WTC11 (cell line): Measurements from ENCODE around the gene TARBP1. TPM values are rescaled to one million over a fixed set of nuclear protein-coding genes. Genes with fewer than 3 reads are reported as not detected.

Experiments
- ATAC-seq: fragments of 200-7000 bp; cut with Tn5 transposase; 2 replicates; pipeline ENCODE4 v1.10.0; 2021; ENCODE audit warnings: mild to moderate bottlenecking, moderate library complexity
- CTCF ChIA-PET: fragments of 300-600 bp; sonication (Branson Sonifier 250); formaldehyde crosslinking; loops from one replicate; lab custom pipeline; 2021; ENCODE audit warnings: antibody characterized with exemption; lab: Charles Lee
- POLR2A ChIA-PET: fragments of 350-600 bp; sonication (Branson Sonifier 250); formaldehyde crosslinking; loops from one replicate; lab custom pipeline; 2021; ENCODE audit warnings: antibody characterized with exemption; lab: Charles Lee
- DNase-seq: peaks from one replicate; pipeline ENCODE4 v3.0.0; 2021; ENCODE audit warnings: low spot score
- H3K27ac Mint-ChIP-seq: 2 replicates; pipeline ENCODE4 v1.8.0; 2021; ENCODE audit warnings: mixed read lengths
- H3K27me3 Mint-ChIP-seq: 2 replicates; pipeline ENCODE4 v1.8.0; 2021; ENCODE audit warnings: low read depth, mild to moderate bottlenecking, moderate library complexity, mixed read lengths
- H3K36me3 Mint-ChIP-seq: 2 replicates; pipeline ENCODE4 v1.8.0; 2021; ENCODE audit warnings: mixed read lengths
- H3K4me1 Mint-ChIP-seq: 2 replicates; pipeline ENCODE4 v1.8.0; 2022; ENCODE audit warnings: mixed read lengths
- H3K4me3 Mint-ChIP-seq: 2 replicates; pipeline ENCODE4 v1.8.0; 2021; ENCODE audit warnings: mild to moderate bottlenecking, moderate library complexity, mixed read lengths
- H3K9me3 Mint-ChIP-seq: 2 replicates; pipeline ENCODE4 v1.8.0; 2021; ENCODE audit warnings: mixed read lengths
- CDX4 ChIP-seq: fragments of 250-450 bp; sonication (Bioruptor Pico); IDR thresholded peaks from 2 replicates; pipeline ENCODE4 v1.9.0; 2021; ENCODE audit warnings: moderate library complexity, mild to moderate bottlenecking, inconsistent platforms, borderline replicate concordance
- CTCF ChIP-seq: fragments of 200-600 bp; IDR thresholded peaks from 2 replicates; pipeline ENCODE4 v1.8.0; 2022; ENCODE audit warnings: antibody characterized with exemption
- E2F5 ChIP-seq: sonication (generic); formaldehyde crosslinking; IDR thresholded peaks from 2 replicates; pipeline ENCODE4 v1.8.1; 2022; ENCODE audit warnings: mild to moderate bottlenecking, moderate library complexity, missing genetic modification reagents
- KAT7 ChIP-seq: sonication (generic); formaldehyde crosslinking; IDR thresholded peaks from 2 replicates; pipeline ENCODE4 v1.8.1; 2023; ENCODE audit warnings: missing genetic modification reagents, mild to moderate bottlenecking, borderline replicate concordance
- NR1H2 ChIP-seq: sonication (generic); formaldehyde crosslinking; IDR thresholded peaks from 2 replicates; pipeline ENCODE4 v1.9.0; 2021; ENCODE audit warnings: mild to moderate bottlenecking, moderate library complexity, missing genetic modification reagents
- PREB ChIP-seq: sonication (generic); formaldehyde crosslinking; IDR thresholded peaks from 2 replicates; pipeline ENCODE4 v1.8.1; 2022; ENCODE audit warnings: mild to moderate bottlenecking, missing genetic modification reagents, moderate library complexity, borderline replicate concordance
- RELA ChIP-seq: sonication (generic); formaldehyde crosslinking; IDR thresholded peaks from 2 replicates; pipeline ENCODE4 v1.8.1; 2022; ENCODE audit warnings: missing genetic modification reagents, mild to moderate bottlenecking, borderline replicate concordance
- SP1 ChIP-seq: sonication (generic); formaldehyde crosslinking; conservative IDR thresholded peaks from 2 replicates; pipeline ENCODE4 v1.8.1; 2022; ENCODE audit warnings: missing genetic modification reagents
- TEAD1 ChIP-seq: sonication (generic); formaldehyde crosslinking; IDR thresholded peaks from 2 replicates; pipeline ENCODE4 v1.8.0; 2022; ENCODE audit warnings: mild to moderate bottlenecking, missing genetic modification reagents
- total RNA-seq: library from RNA; stranded (reverse); gene quantifications from 3 replicates; pipeline ENCODE4 v1.2.3, GENCODE V29; 2021
- TF ChIP-seq, protein P1 (sequence below): sonication (generic); formaldehyde crosslinking; IDR thresholded peaks from 2 replicates; pipeline ENCODE4 v1.8.0; 2022; ENCODE audit warnings: mild to moderate bottlenecking, missing genetic modification reagents
- TF ChIP-seq, protein P2 (sequence below): sonication (generic); formaldehyde crosslinking; IDR thresholded peaks from 2 replicates; pipeline ENCODE4 v1.8.0; 2022; ENCODE audit warnings: missing genetic modification reagents
- TF ChIP-seq, protein P3 (sequence below): sonication (generic); formaldehyde crosslinking; IDR thresholded peaks from 2 replicates; pipeline ENCODE4 v1.8.0; 2023; ENCODE audit warnings: missing genetic modification reagents, mild to moderate bottlenecking, borderline replicate concordance

TARBP1 gene
- total RNA-seq, 1 experiment from 2014 or later: 24.0 TPM

- CTCF ChIA-PET: no interaction called here
- TF ChIP-seq PREB (CRISPR knock-in tag) (no peak), RELA (CRISPR knock-in tag) (no peak), KAT7 (CRISPR knock-in tag) (no peak), CDX4 (CRISPR knock-in tag) (no peak), CTCF (no peak), NR1H2 (CRISPR knock-in tag) (no peak), E2F5 (CRISPR knock-in tag) (no peak), TEAD1 (CRISPR knock-in tag) (no peak), SP1 (CRISPR knock-in tag) (no peak)
- TF ChIP-seq, protein P1, sequence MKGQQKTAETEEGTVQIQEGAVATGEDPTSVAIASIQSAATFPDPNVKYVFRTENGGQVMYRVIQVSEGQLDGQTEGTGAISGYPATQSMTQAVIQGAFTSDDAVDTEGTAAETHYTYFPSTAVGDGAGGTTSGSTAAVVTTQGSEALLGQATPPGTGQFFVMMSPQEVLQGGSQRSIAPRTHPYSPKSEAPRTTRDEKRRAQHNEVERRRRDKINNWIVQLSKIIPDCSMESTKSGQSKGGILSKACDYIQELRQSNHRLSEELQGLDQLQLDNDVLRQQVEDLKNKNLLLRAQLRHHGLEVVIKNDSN (CRISPR knock-in tag): no peak
- TF ChIP-seq, protein P2, sequence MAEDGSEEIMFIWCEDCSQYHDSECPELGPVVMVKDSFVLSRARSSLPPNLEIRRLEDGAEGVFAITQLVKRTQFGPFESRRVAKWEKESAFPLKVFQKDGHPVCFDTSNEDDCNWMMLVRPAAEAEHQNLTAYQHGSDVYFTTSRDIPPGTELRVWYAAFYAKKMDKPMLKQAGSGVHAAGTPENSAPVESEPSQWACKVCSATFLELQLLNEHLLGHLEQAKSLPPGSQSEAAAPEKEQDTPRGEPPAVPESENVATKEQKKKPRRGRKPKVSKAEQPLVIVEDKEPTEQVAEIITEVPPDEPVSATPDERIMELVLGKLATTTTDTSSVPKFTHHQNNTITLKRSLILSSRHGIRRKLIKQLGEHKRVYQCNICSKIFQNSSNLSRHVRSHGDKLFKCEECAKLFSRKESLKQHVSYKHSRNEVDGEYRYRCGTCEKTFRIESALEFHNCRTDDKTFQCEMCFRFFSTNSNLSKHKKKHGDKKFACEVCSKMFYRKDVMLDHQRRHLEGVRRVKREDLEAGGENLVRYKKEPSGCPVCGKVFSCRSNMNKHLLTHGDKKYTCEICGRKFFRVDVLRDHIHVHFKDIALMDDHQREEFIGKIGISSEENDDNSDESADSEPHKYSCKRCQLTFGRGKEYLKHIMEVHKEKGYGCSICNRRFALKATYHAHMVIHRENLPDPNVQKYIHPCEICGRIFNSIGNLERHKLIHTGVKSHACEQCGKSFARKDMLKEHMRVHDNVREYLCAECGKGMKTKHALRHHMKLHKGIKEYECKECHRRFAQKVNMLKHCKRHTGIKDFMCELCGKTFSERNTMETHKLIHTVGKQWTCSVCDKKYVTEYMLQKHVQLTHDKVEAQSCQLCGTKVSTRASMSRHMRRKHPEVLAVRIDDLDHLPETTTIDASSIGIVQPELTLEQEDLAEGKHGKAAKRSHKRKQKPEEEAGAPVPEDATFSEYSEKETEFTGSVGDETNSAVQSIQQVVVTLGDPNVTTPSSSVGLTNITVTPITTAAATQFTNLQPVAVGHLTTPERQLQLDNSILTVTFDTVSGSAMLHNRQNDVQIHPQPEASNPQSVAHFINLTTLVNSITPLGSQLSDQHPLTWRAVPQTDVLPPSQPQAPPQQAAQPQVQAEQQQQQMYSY (CRISPR knock-in tag): no peak
- TF ChIP-seq, protein P3, sequence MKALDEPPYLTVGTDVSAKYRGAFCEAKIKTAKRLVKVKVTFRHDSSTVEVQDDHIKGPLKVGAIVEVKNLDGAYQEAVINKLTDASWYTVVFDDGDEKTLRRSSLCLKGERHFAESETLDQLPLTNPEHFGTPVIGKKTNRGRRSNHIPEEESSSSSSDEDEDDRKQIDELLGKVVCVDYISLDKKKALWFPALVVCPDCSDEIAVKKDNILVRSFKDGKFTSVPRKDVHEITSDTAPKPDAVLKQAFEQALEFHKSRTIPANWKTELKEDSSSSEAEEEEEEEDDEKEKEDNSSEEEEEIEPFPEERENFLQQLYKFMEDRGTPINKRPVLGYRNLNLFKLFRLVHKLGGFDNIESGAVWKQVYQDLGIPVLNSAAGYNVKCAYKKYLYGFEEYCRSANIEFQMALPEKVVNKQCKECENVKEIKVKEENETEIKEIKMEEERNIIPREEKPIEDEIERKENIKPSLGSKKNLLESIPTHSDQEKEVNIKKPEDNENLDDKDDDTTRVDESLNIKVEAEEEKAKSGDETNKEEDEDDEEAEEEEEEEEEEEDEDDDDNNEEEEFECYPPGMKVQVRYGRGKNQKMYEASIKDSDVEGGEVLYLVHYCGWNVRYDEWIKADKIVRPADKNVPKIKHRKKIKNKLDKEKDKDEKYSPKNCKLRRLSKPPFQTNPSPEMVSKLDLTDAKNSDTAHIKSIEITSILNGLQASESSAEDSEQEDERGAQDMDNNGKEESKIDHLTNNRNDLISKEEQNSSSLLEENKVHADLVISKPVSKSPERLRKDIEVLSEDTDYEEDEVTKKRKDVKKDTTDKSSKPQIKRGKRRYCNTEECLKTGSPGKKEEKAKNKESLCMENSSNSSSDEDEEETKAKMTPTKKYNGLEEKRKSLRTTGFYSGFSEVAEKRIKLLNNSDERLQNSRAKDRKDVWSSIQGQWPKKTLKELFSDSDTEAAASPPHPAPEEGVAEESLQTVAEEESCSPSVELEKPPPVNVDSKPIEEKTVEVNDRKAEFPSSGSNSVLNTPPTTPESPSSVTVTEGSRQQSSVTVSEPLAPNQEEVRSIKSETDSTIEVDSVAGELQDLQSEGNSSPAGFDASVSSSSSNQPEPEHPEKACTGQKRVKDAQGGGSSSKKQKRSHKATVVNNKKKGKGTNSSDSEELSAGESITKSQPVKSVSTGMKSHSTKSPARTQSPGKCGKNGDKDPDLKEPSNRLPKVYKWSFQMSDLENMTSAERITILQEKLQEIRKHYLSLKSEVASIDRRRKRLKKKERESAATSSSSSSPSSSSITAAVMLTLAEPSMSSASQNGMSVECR (CRISPR knock-in tag): no peak
- H3K9me3 Mint-ChIP-seq: no peaks in the 10 kb centered on the region
- no peaks in the 10 kb centered on the region for H3K4me1 Mint-ChIP-seq
- POLR2A ChIA-PET: no interaction called here
- no peak for ATAC-seq
- H3K4me3 Mint-ChIP-seq: no peak overlapping the region
- no peak overlapping the region for H3K27ac Mint-ChIP-seq
- H3K36me3 Mint-ChIP-seq: peaks cover 18% of the 10 kb centered on the region
- H3K27me3 Mint-ChIP-seq: no peaks in the 10 kb centered on the region
- DNase-seq: no peak
Observed at GRCh38 chr1:234452406-234452965, 26.5 kb downstream of the TARBP1 start.
